NCI-H128 (cell line): ENCODE results near the gene LHFPL3.

Experiments used
- DNase-seq: peaks from one replicate; lab custom pipeline; 2025; ENCODE audit not compliant: unreplicated experiment; lab: John Stamatoyannopoulos, UW

The LHFPL3 gene

DNA sequence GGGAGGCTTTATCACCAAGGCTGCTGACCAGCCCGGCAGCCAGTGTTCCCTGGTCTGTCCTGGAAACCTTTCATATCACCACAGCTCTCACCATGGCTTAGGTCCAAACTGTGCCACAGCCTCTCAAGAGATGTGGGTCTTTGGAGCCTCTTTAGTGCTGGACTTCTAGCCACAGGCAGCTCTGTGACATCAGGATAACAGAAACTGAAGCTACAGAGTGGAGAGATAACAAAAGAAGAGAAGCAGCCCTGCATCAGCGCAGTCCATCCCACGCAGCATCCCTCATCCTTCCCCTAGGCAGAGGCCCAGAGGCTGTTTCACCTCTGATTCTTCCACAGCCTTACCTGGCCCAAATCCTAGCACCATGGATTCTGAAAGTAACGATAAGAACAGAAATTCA is 497.7 kb downstream of the LHFPL3 start:
- DNase-seq: no peak

DNA sequence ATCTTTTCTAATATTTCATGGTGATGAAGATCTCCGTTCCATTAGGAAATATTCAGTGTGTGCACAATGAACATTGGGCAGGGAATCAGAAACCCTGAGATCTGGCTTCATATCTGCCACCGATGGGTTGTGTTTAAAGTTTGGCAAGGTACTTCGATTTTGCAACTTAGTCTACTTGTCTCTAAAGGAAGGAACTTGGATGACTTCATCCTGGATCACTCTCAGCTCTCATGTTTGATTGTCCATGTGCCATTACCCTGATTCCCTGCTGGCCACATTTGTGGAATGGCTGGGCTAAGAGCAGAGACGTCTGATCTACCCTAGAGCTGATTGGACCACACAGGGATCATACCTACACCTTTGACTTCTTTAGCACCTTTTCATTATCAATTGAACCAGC is 508.6 kb downstream of the LHFPL3 start:
- no peak for DNase-seq

DNA sequence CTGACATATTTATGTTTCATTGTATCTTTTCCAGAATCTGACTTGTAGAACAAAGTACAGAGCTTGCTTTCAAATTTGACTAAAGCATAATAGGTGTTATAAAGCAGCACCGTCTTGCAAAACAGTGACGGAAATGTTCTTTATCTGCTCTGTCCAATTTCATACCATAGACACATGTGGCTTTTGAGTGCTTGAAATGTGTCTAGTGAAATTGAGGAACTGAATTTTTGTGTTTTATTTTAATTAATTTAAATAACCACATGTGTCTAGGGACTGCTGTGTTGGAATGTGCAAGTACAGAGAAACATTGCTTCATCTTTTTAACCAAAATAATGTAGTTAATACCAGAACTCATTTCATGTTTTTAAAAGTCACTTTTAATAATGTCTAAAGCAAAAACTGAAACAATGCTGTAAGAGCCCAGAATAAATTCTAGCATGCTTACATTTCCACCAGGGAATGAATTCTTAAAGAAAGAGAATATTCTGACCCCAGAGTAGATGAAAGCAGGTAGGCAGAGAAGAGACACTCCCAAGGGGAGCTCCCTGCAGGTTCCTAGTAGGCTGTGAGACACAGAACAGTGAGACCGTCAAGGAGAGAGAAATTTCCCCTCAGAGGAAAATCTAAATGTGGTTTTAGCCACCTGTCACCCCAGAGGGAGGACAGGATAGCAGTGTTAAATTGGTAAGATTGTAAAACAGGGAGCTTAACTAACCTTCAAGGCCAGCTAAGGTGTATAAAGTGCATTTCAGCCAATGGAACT is 510.3 kb downstream of the LHFPL3 start:
- no peak for DNase-seq

DNA sequence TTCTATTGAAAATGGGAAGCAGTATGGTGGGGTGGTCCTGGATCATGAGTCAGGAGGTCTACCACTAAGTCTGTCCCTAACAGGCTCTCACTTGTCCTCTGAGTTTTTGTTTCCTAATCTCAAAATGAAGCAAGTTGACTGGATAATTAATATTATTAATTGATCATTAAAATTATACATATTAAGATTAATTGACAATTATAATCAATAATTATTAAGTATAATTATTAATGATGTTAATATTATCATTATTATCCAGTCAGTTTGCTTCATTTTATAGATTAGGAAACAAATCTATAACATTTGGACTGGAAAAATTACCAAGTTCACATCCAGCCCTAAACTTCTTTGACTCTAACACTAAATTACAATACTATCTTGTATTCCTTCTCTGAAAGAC is 511.4 kb downstream of the LHFPL3 start:
- DNase-seq: no peak

DNA sequence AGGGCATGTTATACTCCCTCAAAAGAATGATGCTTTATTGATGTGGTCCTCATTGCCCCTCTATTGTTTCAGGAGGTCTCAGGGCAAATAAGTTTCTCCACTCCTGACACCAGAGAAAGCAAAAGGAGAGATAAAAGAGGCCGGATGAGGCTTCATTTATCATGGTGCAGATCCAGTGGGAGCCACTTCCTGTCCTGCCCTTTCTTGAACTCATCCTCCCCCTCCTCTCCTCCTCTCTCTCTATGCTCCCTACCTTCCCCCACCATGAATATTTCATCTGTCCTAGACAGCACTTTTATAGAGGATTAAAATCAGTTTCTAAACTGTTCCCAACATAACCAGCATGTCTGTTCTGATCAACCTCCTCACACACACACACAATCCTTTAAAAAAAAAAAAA is 513.4 kb downstream of the LHFPL3 start:
- no peak for DNase-seq

DNA sequence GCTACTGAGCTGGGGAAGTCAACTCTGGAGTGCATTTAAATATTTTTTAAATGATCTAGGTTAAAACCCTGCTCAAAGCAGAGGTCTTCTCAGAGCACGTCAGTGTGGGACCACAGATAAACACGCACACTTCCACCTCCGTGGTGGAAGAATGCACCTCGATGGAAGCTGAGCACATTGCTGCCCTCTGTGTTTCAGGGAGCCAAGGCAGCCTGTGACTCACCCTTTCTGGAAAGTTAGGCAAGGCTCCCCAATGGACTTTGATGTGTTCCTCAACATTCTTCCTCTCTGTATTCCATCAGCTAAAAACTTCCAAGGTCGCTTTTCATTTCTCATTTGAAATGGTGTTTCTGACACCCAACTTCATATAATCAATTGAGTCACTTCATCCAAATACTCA is 514.8 kb downstream of the LHFPL3 start:
- DNase-seq: no peak

DNA sequence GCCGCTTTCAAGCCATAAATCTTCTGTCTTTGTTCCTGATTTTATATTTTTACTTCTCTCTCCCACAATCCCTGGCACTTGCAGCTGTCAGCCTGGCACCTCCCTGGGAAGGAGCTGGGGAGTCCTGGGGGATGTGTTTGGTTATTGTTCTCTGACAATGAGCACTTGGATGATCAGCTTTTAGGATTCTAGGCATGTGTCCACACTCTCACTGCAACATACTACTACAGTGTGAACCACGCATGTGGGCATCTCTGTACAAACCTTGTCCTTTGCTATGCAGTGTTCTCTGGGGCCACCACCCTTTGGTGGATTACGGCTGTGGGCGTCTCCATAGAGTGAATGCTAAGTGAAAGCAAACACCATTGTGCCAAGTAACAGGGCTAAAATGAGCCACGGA is 517.2 kb downstream of the LHFPL3 start:
- DNase-seq: no peak

DNA sequence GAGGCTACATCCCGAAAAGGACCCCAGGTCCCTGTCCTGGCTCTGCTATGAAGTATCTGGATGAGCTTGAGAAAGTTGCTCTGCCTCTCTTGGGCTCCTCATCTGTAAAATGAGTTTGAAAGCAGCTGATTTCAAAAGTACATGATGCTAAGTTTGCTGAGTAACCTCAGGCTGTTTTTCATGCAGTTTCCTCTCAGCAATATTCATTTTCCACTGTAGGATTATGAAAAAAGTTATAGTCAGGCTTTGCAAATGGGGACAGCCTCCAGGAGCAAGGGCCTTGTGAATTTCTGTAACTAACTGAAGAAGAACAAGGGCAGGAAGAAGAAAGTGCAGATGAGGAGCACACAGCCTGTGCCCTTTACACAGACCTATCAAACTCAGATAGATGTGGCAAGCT is 518.3 kb downstream of the LHFPL3 start:
- no peak for DNase-seq

DNA sequence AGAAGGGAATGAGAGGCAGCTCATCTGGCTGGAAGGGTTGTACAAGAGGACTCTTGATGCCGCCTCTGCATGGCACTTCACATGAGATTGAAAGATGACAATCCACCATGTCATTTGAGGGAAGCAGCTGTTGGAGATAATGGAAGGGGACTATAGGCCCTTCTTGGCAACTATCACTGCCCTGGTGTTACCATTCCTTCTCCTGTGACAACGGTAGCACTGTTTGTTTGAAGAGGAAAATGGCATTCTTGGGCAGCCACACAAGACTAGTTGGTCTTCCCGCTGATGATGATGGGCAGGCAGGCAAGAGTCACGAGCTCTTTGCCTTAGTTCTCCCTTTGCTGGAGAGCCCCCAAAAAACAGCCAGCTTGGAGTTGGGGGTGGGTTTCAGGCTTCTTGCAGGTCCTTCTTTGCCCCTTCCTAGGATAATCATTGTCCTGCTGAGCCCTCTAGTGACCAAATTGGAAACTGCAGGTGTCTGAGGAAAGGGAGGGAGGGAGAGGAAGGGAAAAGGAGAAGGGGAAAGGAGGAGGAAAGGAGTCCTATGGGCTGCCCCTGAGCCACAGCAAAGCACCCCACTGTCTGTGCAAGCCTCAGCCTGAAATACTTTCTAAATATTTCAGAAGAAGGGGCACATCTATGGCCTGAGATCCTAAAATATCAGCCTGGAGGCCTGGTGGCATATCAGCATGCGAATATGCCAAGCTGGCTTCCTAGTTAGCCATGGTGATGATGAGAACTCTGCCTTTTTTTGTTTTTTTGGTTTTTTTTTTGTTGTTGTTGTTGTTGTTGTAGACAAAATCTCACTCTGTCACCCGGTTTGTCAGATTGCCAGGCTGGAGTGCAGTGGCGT is 520.0 kb downstream of the LHFPL3 start:
- DNase-seq: peak; percentile 65

DNA sequence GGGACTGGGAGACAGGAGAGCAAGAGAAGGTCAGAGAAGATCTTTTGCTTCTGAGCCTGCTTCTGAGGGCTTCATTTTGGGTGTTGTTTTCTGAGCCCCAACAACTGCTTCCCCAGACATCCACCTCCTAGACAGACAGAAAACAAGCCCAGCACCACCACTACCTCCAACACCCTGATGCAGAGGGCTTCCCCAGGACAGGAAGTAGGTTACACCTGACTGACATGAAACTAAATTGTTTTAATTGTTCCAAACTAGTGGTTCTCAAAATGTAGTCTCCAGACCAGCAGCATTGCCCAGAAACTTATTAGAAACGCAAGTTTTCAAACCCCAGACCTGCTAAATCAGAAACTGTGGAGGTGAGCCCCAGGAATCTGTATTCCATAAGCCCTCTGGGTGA is 522.0 kb downstream of the LHFPL3 start:
- DNase-seq: no peak

DNA sequence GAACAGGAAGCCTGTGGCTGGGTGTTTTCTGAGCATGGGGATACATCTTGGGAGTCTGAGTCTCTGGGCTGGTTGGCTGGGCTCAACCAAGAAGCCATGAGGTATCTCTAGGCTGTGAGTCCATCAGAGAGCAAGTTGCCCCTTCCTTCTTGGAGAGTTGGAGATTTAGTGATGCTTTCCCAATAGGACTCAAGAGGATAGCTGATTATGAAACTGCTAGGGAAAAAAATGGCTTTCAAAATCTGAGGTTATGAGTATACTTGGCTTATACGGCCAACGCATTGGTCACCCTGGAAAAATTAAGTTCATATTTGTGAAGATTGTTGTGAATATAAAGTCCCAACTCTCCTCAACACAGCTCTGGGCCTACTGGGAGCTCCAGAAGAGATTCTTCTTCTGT is 522.9 kb downstream of the LHFPL3 start:
- no peak for DNase-seq

DNA sequence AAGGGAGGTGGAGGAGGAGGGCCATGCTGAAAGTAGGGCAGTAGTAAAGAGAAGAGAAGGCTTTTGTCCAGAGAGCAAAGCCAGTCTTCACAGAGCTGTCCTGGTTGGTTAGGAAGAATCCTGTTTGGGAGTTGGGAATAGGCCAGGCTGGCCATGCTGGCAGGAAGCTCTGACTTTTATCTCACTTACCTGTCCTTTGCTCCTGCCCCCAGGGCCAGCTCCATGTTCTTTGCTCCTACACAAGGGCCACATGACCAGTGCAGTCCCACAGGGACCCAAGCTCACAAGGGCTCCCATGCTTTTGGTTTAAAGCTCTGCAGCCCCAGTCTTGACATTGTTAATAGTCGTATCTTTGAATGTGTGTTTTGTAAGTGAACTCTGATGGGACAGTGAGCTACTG is 524.0 kb downstream of the LHFPL3 start:
- DNase-seq: no peak

DNA sequence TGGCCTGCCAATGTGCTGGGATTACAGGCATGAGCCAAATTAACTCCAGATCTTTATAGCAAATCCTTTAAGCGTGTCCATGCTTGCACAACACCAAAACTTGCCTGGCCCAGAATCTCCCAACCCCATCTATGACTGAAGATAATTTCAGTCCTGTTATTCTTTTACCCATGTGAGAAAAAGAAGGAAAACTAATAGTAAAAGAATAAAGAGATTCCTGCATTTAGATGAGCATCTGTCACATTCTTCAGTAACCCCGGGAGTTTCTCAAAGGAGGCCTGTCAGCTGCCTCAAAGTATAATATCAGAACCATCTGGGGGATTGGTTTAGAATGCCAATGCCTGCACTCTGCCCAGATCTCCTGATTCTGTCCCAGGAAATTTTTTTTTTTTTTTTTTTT is 527.5 kb downstream of the LHFPL3 start:
- no peak for DNase-seq

DNA sequence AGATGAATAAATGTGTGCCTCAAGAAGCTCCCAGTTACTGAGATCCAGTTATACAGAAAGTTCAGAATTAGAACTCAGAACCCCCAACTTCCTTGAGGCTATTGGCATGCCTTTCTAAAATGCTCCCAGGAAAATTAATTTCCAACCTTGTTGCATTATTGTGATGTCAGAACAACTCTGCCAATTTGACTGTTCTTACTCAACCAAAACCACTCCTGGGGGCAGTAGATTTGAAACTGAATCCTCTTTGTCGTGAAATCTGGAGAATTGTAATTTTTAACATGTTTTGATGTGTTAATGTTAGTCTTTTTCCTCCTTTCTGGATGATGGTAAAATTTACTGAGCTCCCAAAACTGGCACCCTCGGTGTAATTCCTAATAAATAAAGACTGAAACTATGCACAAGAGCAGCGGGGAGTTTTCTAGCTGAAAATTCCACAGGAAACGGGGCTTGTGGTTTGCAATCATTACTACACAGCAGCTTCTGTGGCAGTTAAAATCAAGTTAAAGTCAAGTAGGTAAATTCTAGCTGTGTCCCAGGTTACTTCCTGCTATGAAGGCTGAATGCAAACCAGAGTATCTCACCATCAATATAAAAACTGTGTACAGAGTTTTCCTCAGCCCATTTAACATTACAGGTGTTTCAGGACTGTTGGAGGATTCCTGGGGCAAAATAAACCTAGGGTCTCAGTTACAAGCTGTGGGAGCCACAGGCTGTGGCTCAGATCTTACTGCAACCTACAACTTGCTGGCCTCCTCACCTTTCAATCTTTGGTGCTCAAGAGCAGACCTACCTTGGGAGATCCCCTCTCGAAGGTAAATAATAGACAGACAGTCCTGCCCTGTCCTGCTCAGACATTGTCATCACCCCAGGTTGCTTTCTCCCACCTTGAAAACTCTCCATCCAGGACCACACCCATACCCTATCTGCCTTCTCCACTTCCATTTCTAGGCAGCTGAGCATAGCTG is 529.3 kb downstream of the LHFPL3 start:
- no peak for DNase-seq

DNA sequence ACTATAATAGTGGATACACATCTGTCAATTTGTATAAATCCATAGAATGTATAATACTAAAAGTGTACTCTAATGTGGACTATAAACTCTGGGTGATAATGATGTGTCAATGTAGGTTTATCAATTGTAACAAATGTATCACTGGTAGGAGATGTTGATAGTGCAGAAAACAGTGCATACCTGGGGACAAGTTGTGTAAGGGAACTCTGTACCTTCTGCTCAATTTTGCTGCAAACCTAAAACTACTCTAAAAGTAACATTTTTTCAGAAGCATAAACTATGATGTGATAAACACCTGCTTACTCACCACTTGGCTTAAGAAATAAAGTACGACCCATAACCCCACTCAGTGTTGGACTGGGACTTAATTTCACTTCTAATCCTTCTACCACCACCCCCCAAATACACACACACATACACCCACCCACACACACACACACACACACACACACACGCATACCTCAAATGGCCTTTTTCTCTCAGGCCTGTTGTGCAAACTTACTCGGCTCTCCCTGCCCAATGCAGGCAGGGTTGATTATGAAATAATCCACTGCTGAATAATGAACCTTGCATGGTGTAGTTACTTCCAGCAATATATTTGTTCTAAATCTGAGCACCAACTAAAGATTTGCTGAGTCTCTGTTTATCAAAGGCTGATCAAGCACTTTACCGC is 531.5 kb downstream of the LHFPL3 start:
- DNase-seq: no peak

DNA sequence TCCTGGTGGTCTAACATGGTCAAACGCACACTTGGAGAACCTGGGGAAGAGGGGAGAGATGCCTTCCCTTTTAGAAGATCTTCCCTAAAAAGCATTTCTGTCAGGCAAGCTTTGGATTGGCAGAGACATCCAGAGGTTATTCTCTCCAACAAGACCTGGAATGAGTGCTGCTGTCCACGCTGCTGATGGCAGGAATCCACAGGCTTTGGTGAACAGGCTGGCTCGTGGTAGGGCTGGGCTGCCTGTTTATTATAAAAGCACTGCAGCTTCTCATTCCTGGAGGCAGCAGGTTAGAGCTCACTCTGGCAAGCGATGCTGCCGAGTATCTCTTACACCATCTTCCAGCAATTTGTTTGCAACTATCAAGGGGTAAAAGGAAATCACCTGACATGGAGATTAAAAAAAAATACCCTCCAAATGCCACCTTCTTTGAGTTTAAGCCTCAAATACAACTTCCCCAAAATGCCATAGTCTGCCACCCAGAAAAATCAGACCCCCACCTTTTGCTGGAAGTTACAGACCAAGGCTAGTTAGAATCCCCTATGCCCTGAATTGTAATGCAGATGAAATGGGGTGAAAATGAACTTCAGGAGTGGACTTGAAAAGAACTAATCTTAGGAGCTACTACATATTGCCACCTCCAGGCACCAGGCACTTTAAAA is 533.5 kb downstream of the LHFPL3 start:
- no peak for DNase-seq

DNA sequence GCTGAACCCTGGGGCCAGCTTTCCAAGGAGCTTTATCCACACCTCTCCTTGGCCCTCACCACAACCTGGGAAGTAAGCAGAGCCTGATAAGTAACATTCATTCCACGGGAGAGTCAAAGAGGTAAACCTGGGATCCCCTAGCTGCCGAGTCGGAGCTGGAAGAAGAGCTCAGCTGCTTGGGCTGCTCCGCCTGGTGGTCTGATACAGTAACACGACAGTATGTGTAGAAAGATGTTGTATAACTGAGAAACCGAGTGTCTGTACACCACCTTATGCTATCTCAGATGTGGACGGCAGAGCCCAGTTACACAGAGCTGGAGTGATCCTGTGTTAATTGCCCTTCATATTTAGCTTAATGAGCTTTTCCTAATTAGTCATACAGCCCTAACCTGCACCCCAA is 534.3 kb downstream of the LHFPL3 start:
- DNase-seq: no peak

DNA sequence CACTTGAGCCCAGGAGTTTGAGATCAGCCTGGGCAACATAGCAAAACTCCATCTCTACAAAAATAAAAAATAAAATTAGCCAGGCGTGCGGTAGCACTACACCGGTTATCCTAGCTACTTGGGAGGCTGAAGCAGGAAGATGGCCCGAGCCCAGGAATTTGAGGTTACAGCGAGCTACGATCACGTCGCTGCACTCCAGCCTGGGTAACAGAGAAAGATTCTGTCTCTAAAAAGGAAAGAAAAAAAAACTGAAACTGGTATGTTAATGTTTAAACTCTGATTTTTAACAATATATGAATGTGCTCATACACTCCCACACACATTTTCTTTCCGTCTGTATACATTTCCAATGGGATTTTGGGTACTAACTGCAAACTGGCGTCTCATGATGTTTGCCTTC is 545.0 kb downstream of the LHFPL3 start:
- DNase-seq: no peak

DNA sequence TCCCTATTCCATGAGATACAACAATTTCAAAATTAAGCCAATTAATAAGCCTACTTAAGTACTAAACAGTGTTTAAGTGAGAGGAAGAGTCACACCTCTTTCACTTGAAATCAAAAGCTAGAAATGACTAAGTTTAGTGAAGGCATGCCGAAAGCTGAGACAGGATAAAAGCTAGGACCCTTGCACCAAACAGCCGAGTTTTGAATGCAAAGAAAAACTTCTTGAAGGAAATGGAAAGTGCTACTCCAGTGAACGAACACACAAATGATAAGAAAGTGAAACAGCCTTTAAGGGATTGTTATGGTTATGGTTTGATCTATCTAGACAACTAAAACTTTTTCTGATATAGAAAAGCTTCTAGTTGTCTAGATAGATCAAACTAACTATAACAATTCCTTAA is 550.2 kb downstream of the LHFPL3 start:
- DNase-seq: no peak

DNA sequence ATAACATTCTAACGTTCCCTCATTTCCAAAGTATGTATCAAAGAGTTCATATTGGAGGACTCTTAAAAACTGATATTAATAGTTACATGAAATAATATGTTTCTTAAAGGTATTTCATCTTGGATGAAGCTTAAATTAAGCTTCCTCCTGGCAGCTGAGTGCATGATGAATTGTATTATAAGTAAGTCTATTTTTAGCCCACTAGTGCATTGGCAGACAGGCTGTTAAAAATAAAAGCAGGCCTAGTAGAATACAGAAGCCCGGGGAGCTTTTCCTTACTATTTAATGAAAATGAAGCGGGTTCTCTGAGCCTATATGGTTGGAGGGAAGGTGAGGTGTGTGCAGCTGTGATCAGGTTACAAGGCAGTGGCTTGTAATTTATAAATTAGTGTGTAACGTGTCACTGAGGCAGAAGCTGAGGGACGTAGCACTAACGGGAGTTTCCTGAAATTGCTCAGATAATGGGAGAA is 554.9 kb downstream of the LHFPL3 start:
- no peak for DNase-seq
